H1 (cell line): ENCODE results near the gene ZNF764. TPM values are rescaled to one million over a fixed set of nuclear protein-coding genes. Genes with fewer than 3 reads are reported as not detected.

Source experiments
- CTCF ChIA-PET: fragments of 300-600 bp; sonication (Branson Sonifier 250); formaldehyde crosslinking; loops from one replicate; lab custom pipeline; 2021; ENCODE audit not compliant: partially characterized antibody; lab: Charles Lee
- POLR2A ChIA-PET: fragments of 300-600 bp; sonication (Branson Sonifier 250); formaldehyde crosslinking; loops from one replicate; lab custom pipeline; 2021; ENCODE audit warnings: inconsistent platforms; ENCODE audit not compliant: partially characterized antibody; lab: Charles Lee
- DNase-seq, 2 experiments: peaks; one replicate each; pipeline versions ENCODE4 v3.0.0 to v3.0.0-alpha.2; 2010 to 2022; ENCODE audit warnings: low spot score in 2 of 2, low read depth in 1 of 2, mixed read lengths in 1 of 2
- FAIRE-seq: peaks from 2 replicates; lab custom pipeline; 2011; peaks lifted over from hg19 to GRCh38; lab: Jason Lieb, UNC
- H2AFZ ChIP-seq: 2 replicates; pipeline ENCODE4 v1.8.1; 2012; ENCODE audit warnings: low read length, inconsistent platforms
- H2AK5ac ChIP-seq: 2 replicates; pipeline ENCODE4 v1.6.1; 2013; ENCODE audit warnings: low read depth, low read length
- H2BK120ac ChIP-seq: replicated peaks from 2 replicates; pipeline ENCODE3; 2013; ENCODE audit warnings: low read depth, low read length, inconsistent platforms
- H2BK12ac ChIP-seq: 2 replicates; pipeline ENCODE4 v1.6.1; 2013; ENCODE audit warnings: low read depth, low read length
- H2BK15ac ChIP-seq: 2 replicates; pipeline ENCODE4 v1.6.1; 2013; ENCODE audit warnings: low read length
- H2BK20ac ChIP-seq: 2 replicates; pipeline ENCODE4 v1.6.1; 2013; ENCODE audit warnings: low read length
- H2BK5ac ChIP-seq: 2 replicates; pipeline ENCODE4 v1.6.1; 2013; ENCODE audit warnings: low read depth, low read length
- H3K14ac ChIP-seq: 2 replicates; pipeline ENCODE4 v1.6.1; 2013; ENCODE audit warnings: inconsistent platforms; ENCODE audit not compliant: insufficient read length
- H3K18ac ChIP-seq: 2 replicates; pipeline ENCODE4 v1.6.1; 2013; ENCODE audit warnings: low read length; ENCODE audit errors: extremely low read depth
- H3K23ac ChIP-seq: 2 replicates; pipeline ENCODE4 v1.6.1; 2013; ENCODE audit warnings: inconsistent platforms; ENCODE audit not compliant: insufficient read length
- H3K23me2 ChIP-seq: 2 replicates; pipeline ENCODE4 v1.6.1; 2013; ENCODE audit warnings: low read depth, low read length
- H3K27ac ChIP-seq: 2 replicates; pipeline ENCODE4 v1.6.1; 2011; ENCODE audit warnings: low read depth, low read length, inconsistent platforms
- H3K27me3 ChIP-seq, 4 experiments: replicated peaks in 1 of 4; 1 replicate in 1 of 4; 2 replicates in 3 of 4; pipeline versions ENCODE4 v1.6.1 to v1.8.1; 2011 to 2013; ENCODE audit warnings: low read length in 3 of 4, mild to moderate bottlenecking in 3 of 4, inconsistent platforms in 2 of 4, mixed read lengths in 2 of 4, moderate library complexity in 1 of 4; ENCODE audit not compliant: control insufficient read depth in 3 of 4, insufficient read depth in 3 of 4; ENCODE audit errors: extremely low read depth in 1 of 4
- H3K36me3 ChIP-seq, 4 experiments: 2 replicates each; pipeline versions ENCODE4 v1.6.1 to v1.8.1; 2011 to 2013; ENCODE audit warnings: mild to moderate bottlenecking in 4 of 4, low read length in 3 of 4, moderate library complexity in 2 of 4, control low read depth in 1 of 4, inconsistent platforms in 1 of 4; ENCODE audit not compliant: insufficient read depth in 4 of 4, control insufficient read depth in 2 of 4
- H3K4ac ChIP-seq: replicated peaks from 2 replicates; pipeline ENCODE3; 2013; ENCODE audit warnings: low read length, low read depth, mixed read lengths, inconsistent platforms; ENCODE audit not compliant: insufficient read length
- H3K4me1 ChIP-seq, 4 experiments: replicated peaks in 1 of 4; 1 replicate in 1 of 4; 2 replicates in 3 of 4; pipeline versions ENCODE4 v1.6.1 to v1.8.1; 2011 to 2013; ENCODE audit warnings: low read length in 3 of 4, inconsistent platforms in 2 of 4, mixed read lengths in 1 of 4; ENCODE audit not compliant: insufficient read depth in 4 of 4, control insufficient read depth in 3 of 4
- H3K4me2 ChIP-seq, 2 experiments: 2 replicates each; pipeline versions ENCODE4 v1.6.1 to v1.8.1; 2011 to 2013; ENCODE audit warnings: low read depth in 2 of 2, low read length in 2 of 2, control low read depth in 1 of 2, inconsistent platforms in 1 of 2, mild to moderate bottlenecking in 1 of 2; ENCODE audit not compliant: insufficient read depth in 1 of 2
- H3K4me3 ChIP-seq, 4 experiments: fragments of 200-600, 300-600 bp in 1 of 4; sonication (generic), shearing (Covaris generic), sonication (Bioruptor Twin) in 1 of 4; 2 replicates each; pipeline versions ENCODE4 v1.5.1 to v1.8.1; 2011 to 2016; ENCODE audit warnings: low read length in 4 of 4, low read depth in 3 of 4, control low read depth in 2 of 4, inconsistent platforms in 2 of 4, mild to moderate bottlenecking in 2 of 4, mixed read lengths in 1 of 4, moderate library complexity in 1 of 4; ENCODE audit not compliant: insufficient read depth in 2 of 4; ENCODE audit errors: extremely low read depth in 1 of 4
- H3K56ac ChIP-seq: replicated peaks from 2 replicates; pipeline ENCODE3; 2013; ENCODE audit warnings: low read depth, mild to moderate bottlenecking, mixed read lengths, low read length, inconsistent platforms; ENCODE audit not compliant: insufficient read length
- H3K79me1 ChIP-seq: 2 replicates; pipeline ENCODE4 v1.6.1; 2013; ENCODE audit warnings: low read depth, low read length, control low read depth
- H3K79me2 ChIP-seq, 2 experiments: 2 replicates each; pipeline versions ENCODE4 v1.6.1 to v1.8.1; 2012 to 2013; ENCODE audit warnings: low read length in 2 of 2, mild to moderate bottlenecking in 2 of 2, inconsistent platforms in 1 of 2; ENCODE audit not compliant: insufficient read depth in 2 of 2, control insufficient read depth in 1 of 2
- H3K9ac ChIP-seq, 4 experiments: replicated peaks in 1 of 4; 1 replicate in 1 of 4; 2 replicates in 3 of 4; pipeline versions ENCODE4 v1.6.1 to v1.8.1; 2011 to 2013; ENCODE audit warnings: low read depth in 3 of 4, low read length in 3 of 4, control low read depth in 2 of 4, mild to moderate bottlenecking in 2 of 4, moderate library complexity in 2 of 4, inconsistent platforms in 1 of 4; ENCODE audit errors: extremely low read depth in 1 of 4
- H3K9me3 ChIP-seq, 2 experiments: 2 replicates each; pipeline versions ENCODE4 v1.6.1 to v1.8.1; 2012 to 2013; ENCODE audit warnings: mild to moderate bottlenecking in 2 of 2, moderate library complexity in 2 of 2, control low read depth in 1 of 2, inconsistent platforms in 1 of 2, low read depth in 1 of 2, low read length in 1 of 2, mixed read lengths in 1 of 2; ENCODE audit not compliant: insufficient read depth in 2 of 2
- H4K20me1 ChIP-seq, 2 experiments: replicated peaks in 1 of 2; 2 replicates each; pipeline versions ENCODE3 to v1.8.1; 2011 to 2013; ENCODE audit warnings: inconsistent platforms in 2 of 2, low read length in 2 of 2, mild to moderate bottlenecking in 1 of 2; ENCODE audit not compliant: insufficient read depth in 2 of 2, control insufficient read depth in 1 of 2
- H4K5ac ChIP-seq: 2 replicates; pipeline ENCODE4 v1.6.1; 2013; ENCODE audit warnings: low read length, low read depth, mixed read lengths, inconsistent platforms; ENCODE audit not compliant: insufficient read length
- H4K8ac ChIP-seq: 2 replicates; pipeline ENCODE4 v1.8.0; 2013; ENCODE audit warnings: mild to moderate bottlenecking, moderate library complexity, low read length, inconsistent platforms; ENCODE audit not compliant: insufficient read depth; ENCODE audit errors: extremely low read depth
- H4K91ac ChIP-seq: replicated peaks from 2 replicates; pipeline ENCODE3; 2013; ENCODE audit warnings: low read length, mixed read lengths, inconsistent platforms; ENCODE audit not compliant: insufficient read length
- ATF3 ChIP-seq: IDR thresholded peaks from 2 replicates; pipeline ENCODE4 v1.6.1; 2011; ENCODE audit warnings: low read depth, mild to moderate bottlenecking, low read length; ENCODE audit not compliant: insufficient read depth
- BACH1 ChIP-seq: IDR thresholded peaks from 2 replicates; pipeline ENCODE4 v1.6.1; 2012; ENCODE audit warnings: low read length, improper control_type of control experiment
- CREB1 ChIP-seq: IDR thresholded peaks from 2 replicates; pipeline ENCODE4 v1.6.1; 2012; ENCODE audit warnings: inconsistent platforms
- EP300 ChIP-seq, 2 experiments: IDR thresholded peaks; 1 replicate in 1 of 2; 2 replicates in 1 of 2; pipeline ENCODE4 v1.6.1; 2011 to 2012; ENCODE audit warnings: low read depth in 2 of 2, low read length in 2 of 2, mild to moderate bottlenecking in 2 of 2, borderline replicate concordance in 1 of 2, inconsistent platforms in 1 of 2, moderate library complexity in 1 of 2
- JUN ChIP-seq: IDR thresholded peaks from 2 replicates; pipeline ENCODE4 v1.6.1; 2011; ENCODE audit warnings: low read depth, mild to moderate bottlenecking, improper control_type of control experiment, low read length
- KDM1A ChIP-seq: fragments of 200-600, 300-600 bp; sonication (generic); IDR thresholded peaks from 2 replicates; pipeline ENCODE4 v1.7.1; 2016; ENCODE audit warnings: mild to moderate bottlenecking, low read length, borderline replicate concordance
- RBBP5 ChIP-seq: IDR thresholded peaks from 2 replicates; pipeline ENCODE4 v1.7.1; 2012; ENCODE audit warnings: low read depth, mild to moderate bottlenecking, inconsistent platforms, low read length, moderate library complexity, borderline replicate concordance
- SIX5 ChIP-seq: IDR thresholded peaks from 2 replicates; pipeline ENCODE4 v1.6.1; 2011; ENCODE audit warnings: mild to moderate bottlenecking, low read depth, low read length
- SP1 ChIP-seq: IDR thresholded peaks from 2 replicates; pipeline ENCODE4 v1.6.1; 2011; ENCODE audit warnings: low read depth, low read length
- SP2 ChIP-seq: IDR thresholded peaks from 2 replicates; pipeline ENCODE4 v1.6.1; 2012; ENCODE audit warnings: mild to moderate bottlenecking, low read length, inconsistent platforms
- TAF7 ChIP-seq: optimal IDR thresholded peaks from 2 replicates; pipeline ENCODE3; 2011; ENCODE audit warnings: low read depth, mild to moderate bottlenecking, inconsistent platforms, low read length, moderate library complexity, borderline replicate concordance
- TBP ChIP-seq: IDR thresholded peaks from 2 replicates; pipeline ENCODE4 v1.6.1; 2011; ENCODE audit warnings: low read depth, low read length, improper control_type of control experiment
- WGBS, 2 experiments: shearing (Covaris generic) in 1 of 2; methylation state at CpG; one replicate each; pipeline versions ENCODE4 v1.1.6 to v1.1.7; 2013 to 2015; ENCODE audit warnings: low lambda C conversion rate in 2 of 2, mixed read lengths in 2 of 2, inconsistent platforms in 1 of 2, low coverage in 1 of 2, missing lambda C conversion rate in 1 of 2; ENCODE audit not compliant: insufficient replicate concordance in 2 of 2, insufficient coverage in 1 of 2, insufficient read length in 1 of 2; ENCODE audit errors: extremely low coverage in 1 of 2, missing lambda C conversion rate in 1 of 2; 5-methylcytosine and 5-hydroxymethylcytosine counted together
- polyA plus RNA-seq, 7 experiments: library from polyadenylated mRNA; depleted of rRNA in 3 of 7; stranded (reverse) in 5 of 7; unstranded in 2 of 7; fragments of >200 nt in 5 of 7; fragments of 200-250 nt in 2 of 7; gene quantifications; 1 replicate in 5 of 7; 2 replicates in 1 of 7; 4 replicates in 1 of 7; pipeline versions ENCODE4 v1.2.1 to v1.2.3, GENCODE V29; 2011 to 2013; ENCODE audit warnings: missing spikeins in 2 of 7, mixed read lengths in 2 of 7
- total RNA-seq: library from RNA; stranded (reverse); fragmentation: NEBNext Ultra II Directional; extraction: Animal tissue kit (Norgen Biotek cat#: 25700); gene quantifications from 2 replicates; pipeline ENCODE4 v1.2.1, GENCODE V29; 2021

Gene ZNF764
- total and polyA plus RNA-seq, 2 of the 8 experiments (the other 6 are each of a cell fraction or from before 2014, with no cell fraction given), result 5.7 to 7.7 TPM

DNA sequence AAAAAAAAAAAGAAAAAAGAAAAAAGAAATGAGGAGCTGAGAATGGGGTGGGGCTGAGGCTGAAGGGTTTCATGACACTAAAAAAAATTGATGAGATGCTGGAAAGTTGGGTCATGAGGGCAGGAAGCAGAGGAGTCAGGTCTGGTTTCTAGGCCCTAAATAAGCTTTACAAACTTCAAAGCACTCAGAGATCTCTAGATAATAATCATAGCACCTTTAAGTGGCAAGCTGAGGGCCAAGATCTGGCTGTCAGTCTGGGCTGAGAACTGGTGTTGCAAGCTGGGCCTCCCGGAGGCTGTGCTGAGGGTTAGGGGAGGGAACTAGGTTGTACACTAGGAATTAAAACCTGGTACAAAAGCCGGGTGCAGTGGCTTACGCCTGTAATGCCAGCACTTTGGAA, 6.4 kb downstream of the ZNF764 start:
- H2BK15ac ChIP-seq, result no peak overlapping the region
- POLR2A ChIA-PET, result interaction anchor here (0.6 to 6.7 kb wide), 3 partner anchors 17 to 110 kb away, joined by 3 to 40 read pairs (median 3); partner anchors contain the start of genes ZNF688 and ZNF747

More for the DNA sequence above, 6.4 kb downstream of the ZNF764 start:
- Histone ChIP-seq H3K36me3 (peaks cover 3 to 8% (median 5%) of the 10 kb centered on the region in 4 experiments; a peak in 4 of 8 replicates), H3K23ac (no peak overlapping the region), H4K20me1 (peaks cover 0 to 4% of the 10 kb centered on the region in 2 experiments), H3K4me3 (no peak overlapping the region), H3K4me1 (peaks cover 5 to 11% (median 6%) of the 10 kb centered on the region in 4 experiments), H3K27me3 (no peaks in the 10 kb centered on the region), H3K4ac (no peak overlapping the region), H4K8ac (no peak overlapping the region), H2BK5ac (no peak overlapping the region), H2AK5ac (no peak overlapping the region), H3K23me2 (no peaks in the 10 kb centered on the region; the same call in 1 of the 2 replicates), H3K4me2 (no peak overlapping the region), H3K79me2 (no peaks in the 10 kb centered on the region), H2BK12ac (no peak overlapping the region), H3K9ac (no peak overlapping the region), H4K91ac (no peak overlapping the region), H2BK120ac (no peak overlapping the region), H3K56ac (no peak overlapping the region), H3K27ac (no peak overlapping the region), H3K18ac (no peak overlapping the region), H3K9me3 (no peaks in the 10 kb centered on the region), H2BK20ac (no peak overlapping the region), H4K5ac (no peak overlapping the region), H3K79me1 (no peaks in the 10 kb centered on the region), H2AFZ (no peak overlapping the region), H3K14ac (no peak overlapping the region)
- WGBS, 2 experiments, result 91% methylated on average over 3 of the region's 3 CpGs; no CpG with 5 or more reads in 1 of the 2 experiments
- FAIRE-seq (no peak), DNase-seq (no peak)
- TF ChIP-seq SP2 (no peak), SP1 (no peak), CREB1 (no peak), JUN (no peak), TBP (no peak), SIX5 (no peak), RBBP5 (no peak), EP300 (IDR thresholded peaks at IDR 0.05; ENCODE audit: borderline replicate concordance in 1 of 2, low read depth in 2 of 2, low read length in 2 of 2) (no peak), BACH1 (no peak), KDM1A (no peak), ATF3 (no peak), TAF7 (no peak)
- CTCF ChIA-PET, result interaction anchor here (1.6 to 3.8 kb wide), 2 partner anchors 16 to 102 kb away, joined by 4 to 12 read pairs; partner anchors contain the start of gene ZNF747
